ENCODE data around the gene ATP6AP2.

- no peak for TF ChIP-seq CTCF (conservative IDR thresholded peaks at IDR 0.05; ENCODE audit: low read depth, low read length)
- no peak for TF ChIP-seq EZH2phosphoT487 (IDR thresholded peaks at IDR 0.05; ENCODE audit: borderline replicate concordance, low read length)
Observed at GRCh38 chrX:40542972-40543371, 37.8 kb upstream of the ATP6AP2 start.

Data from PC-3 (cell line).